IPS-20b (cell line): ENCODE results near the gene DDIT4.

Experiments used
- H3K27ac ChIP-seq: one replicate; pipeline ENCODE4 v1.5.1; 2013; ENCODE audit warnings: low read length
- H3K27me3 ChIP-seq: 2 replicates; pipeline ENCODE4 v1.6.1; 2013; ENCODE audit warnings: mild to moderate bottlenecking, low read length, inconsistent platforms; ENCODE audit not compliant: insufficient read depth
- H3K36me3 ChIP-seq: 2 replicates; pipeline ENCODE4 v1.6.1; 2013; ENCODE audit warnings: low read depth, mild to moderate bottlenecking, inconsistent platforms, low read length, moderate library complexity; ENCODE audit not compliant: insufficient read depth
- H3K4me1 ChIP-seq: 2 replicates; pipeline ENCODE4 v1.6.1; 2013; ENCODE audit warnings: mild to moderate bottlenecking, control low read depth, inconsistent platforms, low read length, moderate library complexity; ENCODE audit not compliant: insufficient read depth
- H3K4me3 ChIP-seq: 2 replicates; pipeline ENCODE4 v1.5.1; 2013; ENCODE audit warnings: mild to moderate bottlenecking, low read length, inconsistent platforms
- H3K9ac ChIP-seq: 2 replicates; pipeline ENCODE4 v1.6.1; 2013; ENCODE audit warnings: low read depth, mild to moderate bottlenecking, inconsistent platforms, low read length, moderate library complexity
- H3K9me3 ChIP-seq: 2 replicates; pipeline ENCODE4 v1.6.1; 2013; ENCODE audit warnings: mild to moderate bottlenecking, low read depth, low read length, inconsistent platforms; ENCODE audit not compliant: insufficient read depth

Gene DDIT4

DNA sequence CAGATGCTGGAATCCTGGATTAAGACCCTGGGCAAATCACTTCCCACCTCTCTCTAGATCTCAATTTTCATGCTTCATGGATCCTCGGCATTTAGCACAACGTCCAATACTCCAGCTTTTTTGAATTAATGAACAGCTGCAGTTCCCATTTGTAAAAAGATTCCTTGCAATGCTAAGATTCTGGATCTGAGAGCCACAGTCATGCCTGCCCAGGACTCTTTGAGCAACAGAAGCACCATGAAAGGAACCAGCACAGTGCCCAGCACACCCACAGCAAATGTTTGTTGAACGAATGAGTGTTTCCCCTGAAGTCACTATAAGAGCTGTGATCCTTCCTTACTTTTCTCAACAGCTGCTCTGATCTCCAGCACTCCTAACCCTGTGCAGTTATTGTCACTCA is 20.8 kb upstream of the DDIT4 start:
- Histone ChIP-seq H3K27me3 (no peaks in the 10 kb centered on the region), H3K9ac (no peak overlapping the region), H3K36me3 (no peaks in the 10 kb centered on the region), H3K4me1 (peaks cover 17% of the 10 kb centered on the region; the same call in 1 of the 2 replicates), H3K4me3 (no peak overlapping the region), H3K9me3 (no peaks in the 10 kb centered on the region), H3K27ac (no peak overlapping the region)

DNA sequence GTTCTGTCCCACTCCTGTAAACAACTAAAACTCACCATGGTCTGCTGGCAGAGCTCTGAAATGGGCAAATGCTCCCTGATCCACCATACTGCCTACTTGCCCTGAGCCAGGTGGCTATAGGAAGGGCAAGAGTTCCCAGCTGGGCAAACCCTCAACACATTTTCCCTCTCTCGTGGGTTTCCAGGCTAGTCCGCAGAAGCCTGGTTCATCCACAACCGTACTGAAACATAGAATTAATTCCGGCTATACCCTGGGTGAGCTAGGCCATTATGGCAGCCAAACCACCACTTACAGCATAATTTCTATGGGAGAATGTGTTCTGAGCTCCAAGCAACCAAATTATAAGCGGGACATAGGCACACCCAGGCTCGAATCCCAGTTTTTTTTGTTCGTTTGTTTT is 20.1 kb upstream of the DDIT4 start:
- Histone ChIP-seq H3K9me3 (no peaks in the 10 kb centered on the region), H3K4me1 (peaks cover 12% of the 10 kb centered on the region; the same call in 1 of the 2 replicates), H3K9ac (no peak overlapping the region), H3K4me3 (no peak overlapping the region), H3K27me3 (no peaks in the 10 kb centered on the region), H3K27ac (no peak overlapping the region), H3K36me3 (no peaks in the 10 kb centered on the region)

DNA sequence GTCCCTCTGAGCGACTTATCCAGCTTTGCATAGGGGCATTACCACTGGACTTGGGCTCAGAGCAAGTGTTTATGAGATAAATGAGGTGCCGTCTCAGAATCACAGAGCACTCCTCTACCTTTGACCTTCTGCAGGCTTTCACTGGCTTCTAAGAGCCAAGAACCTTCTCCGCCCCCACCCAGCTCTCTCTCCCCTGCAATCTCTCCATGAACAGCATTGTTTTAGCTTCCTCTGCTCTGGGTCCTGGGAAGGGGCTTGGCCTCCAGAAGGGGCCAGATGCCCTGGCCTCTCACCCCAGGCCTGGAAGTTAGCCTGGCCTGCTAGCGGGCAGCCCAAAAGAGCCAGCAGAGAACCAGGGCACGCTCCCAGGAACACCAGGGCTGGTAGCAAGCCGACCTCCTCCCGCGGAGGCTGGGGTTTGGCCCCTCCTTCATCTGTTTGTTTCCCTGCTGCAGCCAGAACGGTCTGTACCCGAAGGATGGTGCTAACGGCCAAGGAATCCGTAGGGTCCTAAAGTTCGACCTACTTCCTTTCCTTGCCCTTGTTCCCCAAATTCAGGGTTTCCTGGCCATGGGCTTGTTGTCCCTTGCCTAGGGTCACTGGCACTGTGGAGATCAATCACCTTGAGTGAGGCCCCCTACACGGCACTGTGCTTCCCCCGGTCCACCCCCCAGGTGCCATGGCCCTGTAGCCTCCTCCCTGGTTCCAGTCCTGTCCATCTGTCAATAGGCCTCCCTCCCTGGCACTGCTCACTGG is 18.7 kb upstream of the DDIT4 start:
- H3K4me3 ChIP-seq = no peak overlapping the region; the same call in 1 of the 2 replicates
- no peaks in the 10 kb centered on the region for H3K9me3 ChIP-seq
- no peaks in the 10 kb centered on the region for H3K36me3 ChIP-seq
- peak overlapping the region; percentile 77; the same call in 1 of the 2 replicates for H3K9ac ChIP-seq
- peaks cover 18% of the 10 kb centered on the region for H3K4me1 ChIP-seq
- peak overlapping the region; percentile 36 for H3K27ac ChIP-seq
- H3K27me3 ChIP-seq = no peaks in the 10 kb centered on the region

DNA sequence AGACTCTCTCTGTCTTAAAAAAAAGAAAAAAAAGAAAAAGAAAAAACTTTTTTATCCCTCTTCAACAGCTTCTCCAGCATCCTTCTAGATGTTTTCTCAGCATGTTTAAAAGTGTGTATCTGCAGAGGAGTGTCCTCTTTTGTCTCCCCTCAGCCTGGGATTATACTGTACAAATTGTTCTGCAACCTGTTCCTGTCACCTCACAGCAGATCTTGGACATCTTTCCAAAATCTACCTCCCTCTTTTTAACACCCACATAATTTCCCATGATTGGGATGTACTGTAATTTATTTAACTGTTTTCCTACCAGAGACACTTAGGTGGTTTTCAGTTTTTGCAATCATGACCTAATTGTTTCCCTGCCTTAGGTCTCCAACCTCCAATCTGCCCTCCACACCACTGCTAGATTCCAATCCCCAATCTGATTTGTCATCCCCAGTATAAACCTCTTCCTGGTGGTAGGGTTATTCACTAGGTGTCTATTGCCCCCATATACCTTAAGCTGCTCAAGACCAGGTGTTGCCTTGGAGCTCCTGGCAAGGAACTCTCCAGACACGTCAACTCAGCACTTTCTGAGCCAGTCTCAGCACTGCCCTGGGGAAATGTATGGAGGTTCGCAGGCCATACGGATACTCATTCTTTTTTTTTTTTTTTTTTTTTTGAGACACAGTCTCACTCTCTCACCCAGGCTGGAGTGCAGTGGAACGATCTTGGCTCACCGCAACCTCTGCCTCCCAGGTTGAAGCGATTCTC is 17.6 kb upstream of the DDIT4 start:
- H3K9ac ChIP-seq = no peak overlapping the region
- H3K27me3 ChIP-seq = no peaks in the 10 kb centered on the region
- H3K4me1 ChIP-seq = peaks cover 23% of the 10 kb centered on the region
- H3K4me3 ChIP-seq = no peak overlapping the region
- H3K9me3 ChIP-seq = no peaks in the 10 kb centered on the region
- no peaks in the 10 kb centered on the region for H3K36me3 ChIP-seq
- H3K27ac ChIP-seq = no peak overlapping the region

DNA sequence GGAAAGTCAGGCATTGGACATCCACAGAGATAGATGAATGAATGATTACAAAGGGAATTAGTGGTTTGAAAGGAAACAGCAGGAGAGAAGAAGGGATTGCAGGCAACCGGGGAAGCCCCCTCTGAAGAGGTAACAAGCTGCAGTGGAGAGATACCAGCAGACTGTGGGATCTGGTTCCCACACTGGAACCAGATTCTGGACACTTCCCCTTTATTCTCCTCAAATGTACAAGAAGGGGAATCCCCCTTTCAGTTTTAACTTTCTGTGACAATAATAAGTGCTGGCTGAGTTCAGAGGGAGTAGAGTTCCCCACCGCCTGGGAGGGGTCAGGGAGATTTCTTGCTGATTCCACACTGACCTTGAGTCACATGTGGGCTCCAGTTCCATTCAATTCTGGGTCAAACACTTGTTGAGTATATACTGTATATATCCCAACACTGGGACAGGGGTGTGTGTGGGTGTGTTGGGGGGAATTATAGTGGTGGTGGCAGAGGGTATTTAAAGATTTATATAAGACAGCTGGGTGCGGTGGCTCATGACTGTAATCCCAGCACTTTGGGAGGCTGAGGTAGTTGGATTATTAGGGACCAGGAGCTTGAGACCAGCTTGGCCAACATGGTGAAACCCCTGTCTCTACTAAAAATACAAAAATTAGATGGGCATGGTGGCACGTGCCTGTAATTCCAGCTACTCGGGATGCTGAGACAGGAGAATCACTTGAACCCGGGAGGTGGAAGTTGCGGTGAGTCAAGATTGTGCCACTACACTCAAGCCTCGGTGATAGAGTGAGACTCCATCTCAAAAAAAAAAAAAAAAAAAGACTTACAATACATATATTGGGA is 16.5 kb upstream of the DDIT4 start:
- H3K27ac ChIP-seq = no peak overlapping the region
- no peaks in the 10 kb centered on the region for H3K36me3 ChIP-seq
- H3K9ac ChIP-seq = no peak overlapping the region
- H3K27me3 ChIP-seq = no peaks in the 10 kb centered on the region
- H3K4me1 ChIP-seq = peaks cover 30% of the 10 kb centered on the region
- H3K4me3 ChIP-seq = no peak overlapping the region
- no peaks in the 10 kb centered on the region for H3K9me3 ChIP-seq

DNA sequence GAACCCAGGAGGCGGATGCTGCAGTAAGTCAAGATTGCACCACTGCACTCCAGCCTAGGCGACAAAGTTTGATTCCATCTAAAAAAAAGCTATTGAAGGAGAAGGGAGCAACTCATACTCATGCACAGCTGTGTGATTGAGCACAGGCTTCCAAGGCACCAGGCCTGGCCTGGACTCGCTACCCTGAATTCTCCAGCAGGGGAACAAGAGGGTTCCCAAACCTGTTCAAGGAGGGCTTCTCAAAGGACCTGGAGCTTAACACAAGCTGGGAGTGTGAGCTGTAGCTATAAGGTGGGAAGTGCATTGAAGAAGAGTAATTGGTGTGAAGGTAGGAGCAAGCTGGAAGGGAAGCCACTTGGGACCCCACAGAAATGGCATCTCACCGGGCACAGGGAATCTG is 15.1 kb upstream of the DDIT4 start:
- H3K27me3 ChIP-seq = no peaks in the 10 kb centered on the region
- H3K9ac ChIP-seq = no peak overlapping the region
- H3K4me1 ChIP-seq = peaks cover 30% of the 10 kb centered on the region
- H3K36me3 ChIP-seq = no peaks in the 10 kb centered on the region
- no peak overlapping the region for H3K4me3 ChIP-seq
- H3K27ac ChIP-seq = no peak overlapping the region
- no peaks in the 10 kb centered on the region for H3K9me3 ChIP-seq

DNA sequence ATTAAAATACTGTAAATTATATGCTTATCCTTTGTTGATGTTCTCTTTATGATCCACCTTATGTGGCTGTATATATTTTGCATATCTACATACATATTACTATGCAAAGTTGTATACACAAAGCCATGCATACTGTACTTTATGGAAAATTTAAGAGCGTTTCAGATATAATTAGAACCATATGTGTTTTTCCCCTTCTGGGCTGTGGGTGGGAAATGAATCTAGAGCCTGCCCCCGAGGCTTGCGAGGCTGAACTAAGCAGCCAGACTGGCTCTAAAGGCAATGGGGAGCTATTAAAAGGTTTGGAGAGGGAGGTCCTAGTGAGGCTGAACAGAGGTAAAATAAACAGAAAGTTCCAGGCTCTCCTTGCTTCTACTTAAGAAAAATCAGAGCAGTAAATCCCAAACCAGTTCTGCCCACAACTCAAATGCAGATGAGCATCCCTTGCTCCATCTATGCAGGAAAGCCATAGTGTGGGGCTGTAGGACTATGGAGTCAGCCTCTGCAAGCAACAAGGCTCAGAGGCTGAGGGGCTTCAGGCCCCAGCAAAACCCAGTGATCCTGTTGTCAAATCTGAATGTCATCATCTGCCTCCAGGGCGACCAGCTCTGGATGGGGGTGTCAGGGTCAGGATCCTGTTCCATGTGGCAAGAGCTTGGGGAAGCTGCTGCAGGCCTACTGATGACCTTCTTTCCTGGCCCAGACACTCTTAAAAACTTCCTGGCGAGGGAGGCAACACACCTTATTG is 14.1 kb upstream of the DDIT4 start:
- peak overlapping the region; percentile 54; the same call in 1 of the 2 replicates for H3K4me3 ChIP-seq
- no peaks in the 10 kb centered on the region for H3K9me3 ChIP-seq
- peak overlapping the region; percentile 93 for H3K27ac ChIP-seq
- H3K4me1 ChIP-seq = peaks cover 35% of the 10 kb centered on the region
- H3K36me3 ChIP-seq = no peaks in the 10 kb centered on the region
- peak overlapping the region; percentile 90 for H3K9ac ChIP-seq
- no peaks in the 10 kb centered on the region for H3K27me3 ChIP-seq

DNA sequence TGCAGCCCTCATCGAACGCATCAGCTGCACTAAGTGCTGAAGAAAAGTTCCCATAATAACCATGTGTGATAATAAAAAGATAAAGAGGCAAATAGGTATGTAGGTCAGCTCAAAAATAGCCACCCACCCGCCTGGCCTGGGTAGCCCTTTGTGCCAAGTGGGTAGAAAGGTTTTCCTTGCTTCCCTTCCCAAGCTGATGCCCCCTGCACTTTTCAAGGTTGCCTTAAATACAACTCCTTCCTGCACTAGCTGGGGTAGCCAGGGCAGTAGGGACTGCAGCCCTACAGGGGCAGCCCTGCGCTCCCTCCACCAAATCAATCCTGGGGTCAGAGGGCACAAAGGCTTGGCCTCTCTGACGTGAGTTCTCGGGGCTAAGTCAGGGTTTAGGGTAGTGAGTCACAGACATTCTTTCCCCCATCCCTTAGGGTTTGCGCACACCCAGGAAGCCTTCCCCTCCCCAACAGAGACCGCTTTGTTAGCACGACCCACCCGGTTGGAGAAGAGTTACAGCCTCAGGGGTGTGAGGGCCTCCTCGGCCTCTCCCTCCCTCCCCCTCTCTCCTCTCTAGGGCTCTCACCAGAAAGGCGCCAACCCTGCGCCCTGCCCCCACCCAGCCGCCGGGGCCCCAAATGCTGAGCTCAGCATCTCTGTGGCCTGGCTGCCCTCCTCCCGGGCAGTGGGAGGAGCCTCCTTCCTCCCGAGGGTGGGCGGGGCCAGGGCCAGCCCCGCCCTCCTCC is 13.3 kb upstream of the DDIT4 start:
- no peaks in the 10 kb centered on the region for H3K36me3 ChIP-seq
- H3K9ac ChIP-seq = peak overlapping the region; percentile 90
- no peaks in the 10 kb centered on the region for H3K9me3 ChIP-seq
- peak overlapping the region; percentile 70; the same call in 1 of the 2 replicates for H3K4me3 ChIP-seq
- H3K4me1 ChIP-seq = peaks cover 27% of the 10 kb centered on the region
- H3K27me3 ChIP-seq = no peaks in the 10 kb centered on the region
- H3K27ac ChIP-seq = peak overlapping the region; percentile 93

DNA sequence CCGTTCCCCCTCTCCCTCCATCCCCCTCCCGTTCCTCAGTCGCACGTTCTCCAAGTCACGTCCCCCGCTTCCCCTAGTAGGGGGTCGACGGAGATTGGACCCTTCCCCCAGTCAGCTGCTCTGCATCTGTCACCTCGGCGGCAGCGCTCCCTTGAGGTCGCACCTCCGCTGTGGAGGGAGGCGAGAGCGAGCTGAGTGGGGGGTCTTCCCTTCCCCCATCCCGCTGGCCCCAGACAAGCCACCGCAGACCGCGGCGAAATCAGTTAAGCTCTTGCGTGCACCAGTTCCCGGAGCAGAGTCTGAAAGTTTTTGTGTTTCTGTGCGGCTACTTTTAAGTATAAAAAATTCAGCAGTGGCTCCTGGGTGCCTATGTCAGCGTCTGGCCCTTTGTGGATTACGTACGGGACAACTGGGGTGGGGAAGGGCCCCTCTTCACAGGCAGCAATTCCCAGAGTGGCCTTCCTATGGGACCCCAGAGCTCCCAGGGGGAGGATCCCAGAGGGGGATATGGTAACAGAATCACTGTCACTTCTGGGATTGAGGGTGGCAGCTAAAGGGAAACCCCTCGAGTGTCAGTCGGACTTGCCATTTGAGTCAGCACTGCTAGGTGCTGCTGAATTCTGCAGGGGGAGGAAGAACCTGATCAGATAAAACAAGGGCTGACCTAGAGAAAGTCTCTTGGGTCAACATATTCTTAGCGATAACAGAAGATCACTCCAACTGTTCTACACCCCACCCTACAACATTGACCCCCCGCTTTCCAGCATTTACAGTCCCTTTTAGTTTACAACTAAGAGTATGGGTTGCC is 12.5 kb upstream of the DDIT4 start:
- Histone ChIP-seq H3K27me3 (no peaks in the 10 kb centered on the region), H3K9ac (peak overlapping the region; percentile 90), H3K4me1 (peaks cover 27% of the 10 kb centered on the region), H3K9me3 (no peaks in the 10 kb centered on the region), H3K36me3 (no peaks in the 10 kb centered on the region), H3K4me3 (peak overlapping the region; percentile 70), H3K27ac (peak overlapping the region; percentile 68)

DNA sequence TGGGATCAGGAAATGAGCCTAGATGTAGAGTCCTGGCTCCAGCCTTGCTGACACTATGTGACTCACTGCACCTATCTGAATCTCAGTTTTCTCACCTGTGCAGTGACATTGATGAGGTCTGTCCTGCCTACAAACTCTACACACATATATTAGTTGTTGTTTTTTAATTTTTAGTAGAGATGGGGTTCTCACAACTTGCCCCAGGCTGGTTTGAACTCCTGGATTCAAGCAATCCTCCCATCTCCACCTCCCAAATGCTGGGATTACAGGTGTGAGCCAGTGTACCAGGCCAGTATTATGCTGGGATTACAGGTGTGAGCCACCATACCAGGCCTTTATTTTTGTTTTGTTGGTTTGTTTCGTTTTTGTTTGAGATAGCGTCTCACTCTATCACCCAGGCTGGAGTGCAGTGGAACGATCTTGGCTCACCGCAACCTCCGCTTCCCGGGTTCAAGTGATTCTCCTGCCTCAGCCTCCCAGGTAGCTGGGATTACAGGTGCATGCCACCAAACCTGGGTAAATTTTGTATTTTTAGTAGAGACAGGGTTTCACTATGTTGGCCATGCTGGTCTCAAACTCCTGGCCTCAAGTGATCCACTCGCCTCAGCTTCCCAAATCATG is 11.8 kb upstream of the DDIT4 start:
- H3K4me1 ChIP-seq = peaks cover 27% of the 10 kb centered on the region
- H3K27me3 ChIP-seq = no peaks in the 10 kb centered on the region
- H3K36me3 ChIP-seq = no peaks in the 10 kb centered on the region
- no peak overlapping the region for H3K27ac ChIP-seq
- peak overlapping the region; percentile 90; the same call in 1 of the 2 replicates for H3K9ac ChIP-seq
- peak overlapping the region; percentile 70 for H3K4me3 ChIP-seq
- H3K9me3 ChIP-seq = no peaks in the 10 kb centered on the region
